Smooth muscle cell (in vitro differentiated cells): ENCODE data around the gene PIGB. TPM values are rescaled to one million over a fixed set of nuclear protein-coding genes. Genes with fewer than 3 reads are reported as not detected.

Source experiments
- DNase-seq: peaks from one replicate; lab custom pipeline; 2025; ENCODE audit not compliant: unreplicated experiment; lab: John Stamatoyannopoulos, UW
- H2AFZ ChIP-seq: fragments of 200-600 bp; sonication (generic); 2 replicates; pipeline ENCODE4 v1.6.0; 2016; ENCODE audit warnings: antibody characterized with exemption, low read depth, mild to moderate bottlenecking
- H3F3A ChIP-seq: fragments of 200-600 bp; sonication (generic); 2 replicates; pipeline ENCODE4 v1.6.0; 2017; ENCODE audit warnings: antibody characterized with exemption, low read depth
- H3K27ac ChIP-seq: fragments of 200-600 bp; sonication (generic); 2 replicates; pipeline ENCODE4 v1.5.1; 2016; ENCODE audit warnings: low read depth, mild to moderate bottlenecking
- H3K27me3 ChIP-seq: fragments of 200-600 bp; sonication (generic); 2 replicates; pipeline ENCODE4 v1.6.1; 2016; ENCODE audit warnings: low read depth, mild to moderate bottlenecking
- H3K36me3 ChIP-seq: fragments of 200-600 bp; sonication (generic); 2 replicates; pipeline ENCODE4 v1.5.1; 2016; ENCODE audit warnings: low read depth
- H3K4me1 ChIP-seq: fragments of 200-600 bp; sonication (generic); 2 replicates; pipeline ENCODE4 v1.5.1; 2016; ENCODE audit warnings: low read depth
- H3K4me2 ChIP-seq: fragments of 200-600 bp; sonication (generic); 2 replicates; pipeline ENCODE4 v1.6.0; 2016; ENCODE audit warnings: mild to moderate bottlenecking
- H3K4me3 ChIP-seq: fragments of 200-600 bp; sonication (generic); 2 replicates; pipeline ENCODE4 v1.5.1; 2016; ENCODE audit warnings: mild to moderate bottlenecking
- H3K79me2 ChIP-seq: fragments of 200-600 bp; sonication (generic); 2 replicates; pipeline ENCODE4 v1.6.0; 2016; ENCODE audit warnings: low read depth, mild to moderate bottlenecking
- H3K9ac ChIP-seq: fragments of 200-600 bp; sonication (generic); 2 replicates; pipeline ENCODE4 v1.6.0; 2016; ENCODE audit warnings: low read depth
- H3K9me3 ChIP-seq: fragments of 200-600 bp; sonication (generic); replicated peaks from 2 replicates; pipeline ENCODE4 v1.5.1; 2016; ENCODE audit warnings: low read depth
- H4K20me1 ChIP-seq: fragments of 200-600 bp; sonication (generic); 2 replicates; pipeline ENCODE4 v1.6.0; 2016; ENCODE audit warnings: low read depth
- CTCF ChIP-seq: fragments of 200-600 bp; sonication (generic); IDR thresholded peaks from 2 replicates; pipeline ENCODE4 v1.5.1; 2017; ENCODE audit warnings: borderline replicate concordance, mild to moderate bottlenecking, antibody characterized with exemption; ENCODE audit not compliant: insufficient read depth, poor library complexity, severe bottlenecking
- WGBS: methylation state at CpG from one replicate; pipeline ENCODE4 v1.1.7; 2016; ENCODE audit warnings: low lambda C conversion rate; 5-methylcytosine and 5-hydroxymethylcytosine counted together
- polyA plus RNA-seq: library from polyadenylated mRNA; unstranded; fragments of >200 nt; fragmentation: Nextera tagmentation; extraction: Ambion mirVana; gene quantifications from 2 replicates; pipeline ENCODE4 v1.2.1, GENCODE V29; 2016
- total RNA-seq: library from RNA; depleted of rRNA; stranded (reverse); fragments of >200 nt; gene quantifications from 2 replicates; pipeline ENCODE4 v1.2.3, GENCODE V29; 2014

Gene PIGB
- total and polyA plus RNA-seq, 2 experiments from 2014 or later, result 11.1 to 12.9 TPM

- peaks cover 3% of the 10 kb centered on the region for H3K79me2 ChIP-seq
- peak overlapping the region; percentile 81 for H3K4me2 ChIP-seq
- H3K9me3 ChIP-seq, result no peaks in the 10 kb centered on the region
- no peaks in the 10 kb centered on the region for H3F3A ChIP-seq
- H3K4me1 ChIP-seq, result peaks cover 22% of the 10 kb centered on the region
- H4K20me1 ChIP-seq, result no peaks in the 10 kb centered on the region
- WGBS, result 90% methylated on average over 1 of the region's 1 CpG
- TF ChIP-seq CTCF, result no peak
- H3K9ac ChIP-seq, result no peak overlapping the region
- no peak overlapping the region for H2AFZ ChIP-seq
- no peaks in the 10 kb centered on the region for H3K36me3 ChIP-seq
- no peaks in the 10 kb centered on the region for H3K27me3 ChIP-seq
- H3K4me3 ChIP-seq, result no peak overlapping the region
- H3K27ac ChIP-seq, result no peak overlapping the region
- DNase-seq, result no peak
These were observed 1.9 kb downstream of the PIGB start for GRCh38 chr15:55320963-55321362.

- Histone ChIP-seq H4K20me1 (no peaks in the 10 kb centered on the region), H3K79me2 (peaks cover 3% of the 10 kb centered on the region), H3K4me2 (no peak overlapping the region), H3K9ac (no peak overlapping the region), H3K27me3 (no peaks in the 10 kb centered on the region), H3K36me3 (no peaks in the 10 kb centered on the region), H2AFZ (no peak overlapping the region), H3K4me3 (no peak overlapping the region), H3F3A (no peaks in the 10 kb centered on the region), H3K4me1 (peaks cover 22% of the 10 kb centered on the region), H3K27ac (no peak overlapping the region), H3K9me3 (no peaks in the 10 kb centered on the region)
- no peak for TF ChIP-seq CTCF
- 79% methylated on average over 5 of the region's 5 CpGs for WGBS
- no peak for DNase-seq
These were observed 3.4 kb downstream of the PIGB start for GRCh38 chr15:55322467-55322866.

DNA sequence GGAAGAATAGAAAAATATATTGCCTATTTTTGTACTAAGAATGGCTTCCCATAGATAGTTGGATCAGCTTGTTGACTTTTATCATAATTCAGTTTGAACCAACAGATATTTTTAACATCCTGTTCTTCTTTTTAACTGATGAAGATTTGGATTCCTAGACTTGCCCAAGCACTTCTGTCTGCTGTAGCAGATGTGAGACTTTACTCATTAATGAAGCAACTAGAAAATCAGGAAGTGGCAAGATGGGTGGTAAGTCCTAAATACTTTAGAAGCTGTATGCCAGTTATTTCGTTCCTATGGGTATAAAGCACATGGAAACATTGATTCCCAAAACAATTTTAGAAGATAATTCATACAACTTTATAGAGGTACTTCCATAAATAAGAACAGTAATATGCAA is 8.4 kb downstream of the PIGB start:
- no peak for DNase-seq
- Histone ChIP-seq H3K4me2 (no peak overlapping the region), H3K4me1 (peaks cover 9% of the 10 kb centered on the region), H3K27ac (no peak overlapping the region), H3K79me2 (no peaks in the 10 kb centered on the region), H3K9ac (no peak overlapping the region), H3K27me3 (no peaks in the 10 kb centered on the region), H3K9me3 (no peaks in the 10 kb centered on the region), H3K36me3 (no peaks in the 10 kb centered on the region), H2AFZ (no peak overlapping the region), H4K20me1 (no peaks in the 10 kb centered on the region), H3F3A (no peaks in the 10 kb centered on the region), H3K4me3 (no peak overlapping the region)
- WGBS, result 90% methylated on average over 1 of the region's 1 CpG
- no peak for TF ChIP-seq CTCF

- 84% methylated on average over 5 of the region's 5 CpGs for WGBS
- no peaks in the 10 kb centered on the region for H4K20me1 ChIP-seq
- H3K9me3 ChIP-seq, result no peaks in the 10 kb centered on the region
- no peak overlapping the region for H3K27ac ChIP-seq
- TF ChIP-seq CTCF, result no peak
- no peak overlapping the region for H3K4me2 ChIP-seq
- no peaks in the 10 kb centered on the region for H3K79me2 ChIP-seq
- H3K9ac ChIP-seq, result no peak overlapping the region
- no peaks in the 10 kb centered on the region for H3K4me1 ChIP-seq
- H2AFZ ChIP-seq, result no peak overlapping the region
- no peak overlapping the region for H3K4me3 ChIP-seq
- no peaks in the 10 kb centered on the region for H3K27me3 ChIP-seq
- H3F3A ChIP-seq, result no peaks in the 10 kb centered on the region
- DNase-seq, result no peak
- H3K36me3 ChIP-seq, result peaks cover 4% of the 10 kb centered on the region
These were observed 15.3 kb downstream of the PIGB start for GRCh38 chr15:55334371-55334770.
